ENCODE data around the gene LDHA. TPM values are rescaled to one million over a fixed set of nuclear protein-coding genes. Genes with fewer than 3 reads are reported as not detected.

LDHA gene
- total and polyA plus RNA-seq, 2 of the 13 experiments (the other 11 are each of a cell fraction or from before 2014, with no cell fraction given), result 805 to 1,547 TPM

DNA sequence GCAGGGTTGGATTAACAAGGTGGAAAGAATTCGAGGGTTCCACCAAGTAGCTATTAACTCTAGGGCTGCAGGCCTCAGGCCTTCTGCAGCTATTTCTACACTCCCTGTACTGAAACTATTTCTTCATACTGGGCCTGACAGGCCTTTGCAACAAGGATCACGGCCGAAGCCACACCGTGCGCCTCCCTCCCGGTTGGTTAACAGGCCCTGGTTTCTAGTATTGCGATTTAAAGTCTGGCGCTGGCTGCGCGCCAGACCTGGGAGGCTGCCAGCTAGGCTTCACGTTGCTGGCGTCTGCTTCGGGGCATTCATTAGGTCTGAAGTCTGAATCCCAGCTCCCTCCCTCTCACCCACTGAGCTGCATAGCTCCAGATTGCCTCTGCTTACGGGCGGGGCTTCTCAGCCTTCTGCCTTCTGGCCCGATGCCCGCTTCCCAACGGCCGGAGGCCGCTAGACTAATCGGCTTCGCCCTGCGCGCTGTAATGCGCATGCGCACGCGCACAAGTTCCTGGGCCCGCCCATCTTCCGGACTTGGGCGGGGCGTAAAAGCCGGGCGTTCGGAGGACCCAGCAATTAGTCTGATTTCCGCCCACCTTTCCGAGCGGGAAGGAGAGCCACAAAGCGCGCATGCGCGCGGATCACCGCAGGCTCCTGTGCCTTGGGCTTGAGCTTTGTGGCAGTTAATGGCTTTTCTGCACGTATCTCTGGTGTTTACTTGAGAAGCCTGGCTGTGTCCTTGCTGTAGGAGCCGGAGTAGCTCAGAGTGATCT is 1.6 kb downstream of the LDHA start (continued):
- TF ChIP-seq, protein P1, sequence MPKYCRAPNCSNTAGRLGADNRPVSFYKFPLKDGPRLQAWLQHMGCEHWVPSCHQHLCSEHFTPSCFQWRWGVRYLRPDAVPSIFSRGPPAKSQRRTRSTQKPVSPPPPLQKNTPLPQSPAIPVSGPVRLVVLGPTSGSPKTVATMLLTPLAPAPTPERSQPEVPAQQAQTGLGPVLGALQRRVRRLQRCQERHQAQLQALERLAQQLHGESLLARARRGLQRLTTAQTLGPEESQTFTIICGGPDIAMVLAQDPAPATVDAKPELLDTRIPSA (CRISPR knock-in tag; IDR thresholded peaks at IDR 0.05; ENCODE audit: borderline replicate concordance), result 0 out of 2 replicates have a peak, but pooled peaks have one; percentile 67
- TF ChIP-seq RXRA (CRISPR knock-in tag; IDR thresholded peaks at IDR 0.05), result peak; percentile 44; the same call in 1 of the 2 replicates
- peak; percentile 65 for TF ChIP-seq SKI (IDR thresholded peaks at IDR 0.05; ENCODE audit: partially characterized antibody)
- TF ChIP-seq HDAC2 (CRISPR knock-in tag; IDR thresholded peaks at IDR 0.05), result peak; percentile 57
- 0 out of 2 replicates have a peak, but pooled peaks have one; percentile 40 for TF ChIP-seq ATF5 (CRISPR knock-in tag; IDR thresholded peaks at IDR 0.05; ENCODE audit: low read depth)
- peak; percentile 13; the same call in 1 of the 2 replicates for TF ChIP-seq TGIF2 (CRISPR knock-in tag; IDR thresholded peaks at IDR 0.05)
- TF ChIP-seq KLF16 (CRISPR knock-in tag; IDR thresholded peaks at IDR 0.05), result peak in 1 of 2 experiments; percentile 59; a peak in 1 of 4 replicates
- TF ChIP-seq HBP1 (CRISPR knock-in tag; IDR thresholded peaks at IDR 0.05; ENCODE audit: low read depth), result no peak
- no peak for TF ChIP-seq RARA (CRISPR knock-in tag; IDR thresholded peaks at IDR 0.05)
- peak; percentile 51; the same call in 1 of the 2 replicates for TF ChIP-seq HOXA3 (CRISPR knock-in tag; IDR thresholded peaks at IDR 0.05)
- TF ChIP-seq SPEN (CRISPR knock-in tag; IDR thresholded peaks at IDR 0.05; ENCODE audit: low read depth), result peak; percentile 60
- TF ChIP-seq NRL (CRISPR knock-in tag; IDR thresholded peaks at IDR 0.05; ENCODE audit: borderline replicate concordance), result peak; percentile 83
- no peak for TF ChIP-seq FIP1L1 (IDR thresholded peaks at IDR 0.05; ENCODE audit: borderline replicate concordance, insufficient read depth, low read depth, low read length)
- peak; percentile 39; the same call in 1 of the 2 replicates for TF ChIP-seq MYC (CRISPR knock-in tag; IDR thresholded peaks at IDR 0.05; ENCODE audit: borderline replicate concordance)
- no peak for TF ChIP-seq RFX3 (CRISPR knock-in tag; IDR thresholded peaks at IDR 0.05)
- TF ChIP-seq PATZ1 (CRISPR knock-in tag; IDR thresholded peaks at IDR 0.05), result peak; percentile 58
- no peak for TF ChIP-seq HOXA9 (CRISPR knock-in tag; IDR thresholded peaks at IDR 0.05; ENCODE audit: borderline replicate concordance)
- no peak for TF ChIP-seq EED (CRISPR knock-in tag; IDR thresholded peaks at IDR 0.05)
- no peak for TF ChIP-seq SOX6 (IDR thresholded peaks at IDR 0.05)
- TF ChIP-seq SOX6 (CRISPR knock-in tag; IDR thresholded peaks at IDR 0.05), result peak; percentile 52
- peak; percentile 46; the same call in 1 of the 2 replicates for TF ChIP-seq PHF8 (CRISPR knock-in tag; IDR thresholded peaks at IDR 0.05)
- no peak for TF ChIP-seq ZSCAN30 (CRISPR knock-in tag; IDR thresholded peaks at IDR 0.05)
- peak; percentile 42 for TF ChIP-seq ZNF18 (CRISPR knock-in tag; IDR thresholded peaks at IDR 0.05; ENCODE audit: insufficient replicate concordance)
- peak; percentile 9; the same call in 1 of the 2 replicates for TF ChIP-seq ZNF629 (CRISPR knock-in tag; conservative IDR thresholded peaks at IDR 0.05)
